Measurements from ENCODE around the gene MAG.

Gene MAG

GRCh38 chr19:35294859-35295791 lies 3.2 kb downstream of the MAG start:
- no peak overlapping the region for H3K4me3 ChIP-seq (replicated peaks; ENCODE audit: low read depth, low read length)
- DNase-seq (ENCODE audit: extremely low read depth, low read depth) = no peak

GRCh38 chr19:35295792-35296462 lies 4.0 kb downstream of the MAG start:
- no peak overlapping the region for H3K4me3 ChIP-seq (replicated peaks; ENCODE audit: low read depth, low read length)
- TF ChIP-seq, protein P1, sequence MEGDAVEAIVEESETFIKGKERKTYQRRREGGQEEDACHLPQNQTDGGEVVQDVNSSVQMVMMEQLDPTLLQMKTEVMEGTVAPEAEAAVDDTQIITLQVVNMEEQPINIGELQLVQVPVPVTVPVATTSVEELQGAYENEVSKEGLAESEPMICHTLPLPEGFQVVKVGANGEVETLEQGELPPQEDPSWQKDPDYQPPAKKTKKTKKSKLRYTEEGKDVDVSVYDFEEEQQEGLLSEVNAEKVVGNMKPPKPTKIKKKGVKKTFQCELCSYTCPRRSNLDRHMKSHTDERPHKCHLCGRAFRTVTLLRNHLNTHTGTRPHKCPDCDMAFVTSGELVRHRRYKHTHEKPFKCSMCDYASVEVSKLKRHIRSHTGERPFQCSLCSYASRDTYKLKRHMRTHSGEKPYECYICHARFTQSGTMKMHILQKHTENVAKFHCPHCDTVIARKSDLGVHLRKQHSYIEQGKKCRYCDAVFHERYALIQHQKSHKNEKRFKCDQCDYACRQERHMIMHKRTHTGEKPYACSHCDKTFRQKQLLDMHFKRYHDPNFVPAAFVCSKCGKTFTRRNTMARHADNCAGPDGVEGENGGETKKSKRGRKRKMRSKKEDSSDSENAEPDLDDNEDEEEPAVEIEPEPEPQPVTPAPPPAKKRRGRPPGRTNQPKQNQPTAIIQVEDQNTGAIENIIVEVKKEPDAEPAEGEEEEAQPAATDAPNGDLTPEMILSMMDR (IDR thresholded peaks at IDR 0.05; ENCODE audit: low read depth, low read length, missing control alignments) = no peak
- DNase-seq (ENCODE audit: extremely low read depth, low read depth) = no peak

More at GRCh38 chr19:35294859-35295791, 3.2 kb downstream of the MAG start:
- TF ChIP-seq, protein P1 (IDR thresholded peaks at IDR 0.05; ENCODE audit: low read depth, low read length, missing control alignments) = no peak

- TF ChIP-seq, protein P1 (IDR thresholded peaks at IDR 0.05; ENCODE audit: low read depth, low read length, missing control alignments) = no peak
Observed at GRCh38 chr19:35296644-35297514, 4.9 kb downstream of the MAG start.

GRCh38 chr19:35297515-35297848 lies 5.5 kb downstream of the MAG start:
- TF ChIP-seq, protein P1 (IDR thresholded peaks at IDR 0.05; ENCODE audit: low read depth, low read length, missing control alignments) = no peak
- DNase-seq (ENCODE audit: extremely low read depth, low read depth) = no peak
- no peak overlapping the region for H3K4me3 ChIP-seq (replicated peaks; ENCODE audit: low read depth, low read length)

More at GRCh38 chr19:35296644-35297514, 4.9 kb downstream of the MAG start:
- H3K4me3 ChIP-seq (replicated peaks; ENCODE audit: low read depth, low read length) = no peak overlapping the region
- DNase-seq (ENCODE audit: extremely low read depth, low read depth) = no peak

DNA sequence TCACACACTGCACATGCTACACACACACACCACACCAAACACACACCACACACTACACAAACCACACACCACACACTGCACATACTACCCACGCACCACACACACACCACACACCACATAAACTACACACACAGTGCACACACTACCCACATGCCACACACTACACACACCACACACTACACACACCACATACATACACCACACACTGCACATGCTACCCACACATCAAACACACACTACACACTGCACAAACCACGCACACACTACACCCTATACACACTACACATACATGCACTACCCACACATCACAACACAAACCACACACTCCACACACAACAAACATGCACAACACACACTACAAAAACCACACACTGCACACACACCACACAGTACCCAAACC lies 6.0 kb downstream of the MAG start:
- TF ChIP-seq, protein P1 (IDR thresholded peaks at IDR 0.05; ENCODE audit: low read depth, low read length, missing control alignments) = no peak
- no peak overlapping the region for H3K4me3 ChIP-seq (replicated peaks; ENCODE audit: low read depth, low read length)
- no peak for DNase-seq (ENCODE audit: extremely low read depth, low read depth)

- H3K4me3 ChIP-seq (replicated peaks; ENCODE audit: low read depth, low read length) = no peak overlapping the region
- TF ChIP-seq, protein P1 (IDR thresholded peaks at IDR 0.05; ENCODE audit: low read depth, low read length, missing control alignments) = no peak
Observed at GRCh38 chr19:35298561-35298972, 6.6 kb downstream of the MAG start.

More at GRCh38 chr19:35298561-35298972, 6.6 kb downstream of the MAG start:
- no peak for DNase-seq (ENCODE audit: extremely low read depth, low read depth)
